Measurements from ENCODE around the gene HDAC4.

- TF ChIP-seq SP1 (IDR thresholded peaks at IDR 0.05; ENCODE audit: low read depth, low read length) = no peak
- TF ChIP-seq ZNF274 (IDR thresholded peaks at IDR 0.05; ENCODE audit: insufficient read depth, insufficient read length) = no peak
- TF ChIP-seq POLR2AphosphoS5 (IDR thresholded peaks at IDR 0.05; ENCODE audit: low read length) = no peak
- TF ChIP-seq CTCF (IDR thresholded peaks at IDR 0.05 in 2 of 3, conservative IDR thresholded peaks at IDR 0.05 in 1 of 3; ENCODE audit: control insufficient read depth in 2 of 3, extremely low read depth in 1 of 3, insufficient read depth in 1 of 3, low read depth in 3 of 3, low read length in 3 of 3) = no peak
- no peak for TF ChIP-seq TCF12 (IDR thresholded peaks at IDR 0.05; ENCODE audit: low read depth, low read length)
- no peak for TF ChIP-seq NBN (IDR thresholded peaks at IDR 0.05)
- TF ChIP-seq EZH2 (IDR thresholded peaks at IDR 0.05; ENCODE audit: borderline replicate concordance, control insufficient read depth, low read depth, low read length) = no peak
- no peak for TF ChIP-seq CHD1 (IDR thresholded peaks at IDR 0.05; ENCODE audit: low read depth, low read length)
- TF ChIP-seq SMC3 (IDR thresholded peaks at IDR 0.05; ENCODE audit: borderline replicate concordance, low read length) = no peak
- no peak for TF ChIP-seq RUNX3 (IDR thresholded peaks at IDR 0.05; ENCODE audit: low read length)
- no peak for TF ChIP-seq FOXK2 (IDR thresholded peaks at IDR 0.05)
- no peak for TF ChIP-seq YY1 (IDR thresholded peaks at IDR 0.05; ENCODE audit: low read depth, low read length)
- TF ChIP-seq SREBF2 (IDR thresholded peaks at IDR 0.05; ENCODE audit: low read length) = no peak
- no peak for TF ChIP-seq REST (IDR thresholded peaks at IDR 0.05; ENCODE audit: low read depth, low read length)
Measured at GRCh38 chr2:239353692-239354091, 47.1 kb downstream of the HDAC4 start.

Data from GM12878 (cell line).